Natural killer cell (primary cell): ENCODE measurements around the gene DPEP3. TPM values are rescaled to one million over a fixed set of nuclear protein-coding genes. Genes with fewer than 3 reads are reported as not detected.

ENCODE experiments used
- ATAC-seq, 3 donors: fragments of 150-1000 bp in 2 of 3; fragments of 200-7000 bp in 1 of 3; cut with Tn5 transposase; 1 replicate in 1 of 3; 2 replicates in 2 of 3; pipeline ENCODE4 v1.10.0; 2021; ENCODE audit warnings: mild to moderate bottlenecking in 2 of 3, moderate library complexity in 2 of 3
- DNase-seq, 2 donors: peaks; one replicate each; pipeline versions ENCODE4 v3.0.0 to v3.0.0-alpha.2; 2013 to 2021; ENCODE audit warnings: mixed read lengths in 1 of 2
- H3K27ac ChIP-seq: one replicate; pipeline ENCODE4 v1.5.1; 2013; ENCODE audit warnings: mild to moderate bottlenecking, low read length
- H3K27me3 ChIP-seq: one replicate; pipeline ENCODE4 v1.6.1; 2013; ENCODE audit warnings: low read length; ENCODE audit not compliant: control insufficient read depth, insufficient read depth
- H3K36me3 ChIP-seq: one replicate; pipeline ENCODE4 v1.6.1; 2013; ENCODE audit warnings: low read length; ENCODE audit not compliant: control insufficient read depth, insufficient read depth
- H3K4me1 ChIP-seq: one replicate; pipeline ENCODE4 v1.6.1; 2013; ENCODE audit warnings: low read length; ENCODE audit not compliant: control insufficient read depth, insufficient read depth
- H3K4me3 ChIP-seq: one replicate; pipeline ENCODE4 v1.5.1; 2013; ENCODE audit warnings: low read length
- H3K9me3 ChIP-seq: one replicate; pipeline ENCODE4 v1.6.1; 2013; ENCODE audit warnings: low read length; ENCODE audit not compliant: control insufficient read depth, insufficient read depth
- H3K27ac Mint-ChIP-seq, 2 donors: one replicate each; pipeline ENCODE4 v1.8.0; 2022; ENCODE audit warnings: mild to moderate bottlenecking in 2 of 2, mixed read lengths in 2 of 2, moderate library complexity in 1 of 2
- H3K27me3 Mint-ChIP-seq, 2 donors: one replicate each; pipeline ENCODE4 v1.8.0; 2022; ENCODE audit warnings: low read depth in 2 of 2, mixed read lengths in 2 of 2
- H3K36me3 Mint-ChIP-seq: one replicate; pipeline ENCODE4 v1.8.0; 2022; ENCODE audit warnings: mixed read lengths
- H3K4me1 Mint-ChIP-seq, 2 donors: one replicate each; pipeline ENCODE4 v1.8.0; 2022; ENCODE audit warnings: mixed read lengths in 2 of 2
- H3K4me3 Mint-ChIP-seq: one replicate; pipeline ENCODE4 v1.8.0; 2022; ENCODE audit warnings: mild to moderate bottlenecking, moderate library complexity, mixed read lengths
- H3K9me3 Mint-ChIP-seq, 2 donors: one replicate each; pipeline ENCODE4 v1.8.0; 2022; ENCODE audit warnings: mixed read lengths in 2 of 2
- WGBS: methylation state at CpG from one replicate; pipeline ENCODE4 v1.1.7; 2013; ENCODE audit warnings: missing lambda C conversion rate; ENCODE audit not compliant: insufficient coverage; 5-methylcytosine and 5-hydroxymethylcytosine counted together
- intact Hi-C: fragments of 100-400 bp; cut with micrococcal nuclease; formaldehyde crosslinking; loops from one replicate; pipeline ENCODE4 v1.14.2; 2022
- total RNA-seq, 4 donors: library from RNA; stranded (reverse); fragments of 120-200 nt in 1 of 4; gene quantifications; one replicate each; pipeline versions ENCODE4 v1.2.3 to v1.2.4, GENCODE V29; 2013 to 2022
- TF ChIP-seq, protein P1 (sequence below): fragments of 200-600 bp; IDR thresholded peaks from one replicate; pipeline ENCODE4 v1.8.0; 2022; ENCODE audit warnings: antibody characterized with exemption

The DPEP3 gene
- total RNA-seq, 3 donors from 2014 or later (not counting 1 experiment from before 2014, with no cell fraction given), result 0.53 to 1.00 (median 0.96) TPM

DNA sequence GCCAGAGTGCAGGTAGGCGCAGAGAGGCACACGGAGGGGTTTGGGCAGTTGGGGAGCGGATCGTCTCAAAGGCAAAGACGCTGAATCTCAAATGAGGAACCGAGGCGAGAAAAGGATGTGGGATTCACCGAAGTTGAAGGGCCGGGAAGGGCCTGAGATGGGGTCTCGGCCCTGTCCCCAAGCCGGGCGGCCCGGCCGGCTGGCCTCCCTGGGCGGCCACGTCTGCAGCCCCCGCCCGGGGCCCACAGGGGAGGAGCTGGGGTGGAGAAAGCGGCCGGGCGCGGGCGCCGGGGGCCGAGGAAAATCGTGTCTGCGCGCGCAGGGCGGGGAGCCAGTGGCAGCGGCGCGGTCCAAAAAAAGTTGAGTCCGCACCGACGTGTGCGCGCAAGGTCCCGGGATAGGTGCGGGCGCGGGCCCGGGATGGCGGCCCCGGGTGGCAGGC is 12.3 kb downstream of the DPEP3 start:
- peak overlapping the region; percentile 73 to 89 for H3K27ac Mint-ChIP-seq
- Histone ChIP-seq H3K4me3 (peak overlapping the region; percentile 80), H3K4me1 (peaks cover 27% of the 10 kb centered on the region), H3K9me3 (no peaks in the 10 kb centered on the region), H3K27me3 (no peaks in the 10 kb centered on the region), H3K27ac (no peak overlapping the region), H3K36me3 (peaks cover 2% of the 10 kb centered on the region)
- H3K27me3 Mint-ChIP-seq, result no peaks in the 10 kb centered on the region
- peaks cover 19 to 23% of the 10 kb centered on the region in 2 donors for H3K4me1 Mint-ChIP-seq
- H3K9me3 Mint-ChIP-seq, result no peaks in the 10 kb centered on the region
- peak; percentile 37 to 54 for DNase-seq
- under 1% methylated on average over 45 of the region's 45 CpGs for WGBS
- H3K4me3 Mint-ChIP-seq, result peak overlapping the region; percentile 96
- ATAC-seq, result peak; percentile 11 to 16 (median 13)
- no peaks in the 10 kb centered on the region for H3K36me3 Mint-ChIP-seq
- TF ChIP-seq, protein P1, sequence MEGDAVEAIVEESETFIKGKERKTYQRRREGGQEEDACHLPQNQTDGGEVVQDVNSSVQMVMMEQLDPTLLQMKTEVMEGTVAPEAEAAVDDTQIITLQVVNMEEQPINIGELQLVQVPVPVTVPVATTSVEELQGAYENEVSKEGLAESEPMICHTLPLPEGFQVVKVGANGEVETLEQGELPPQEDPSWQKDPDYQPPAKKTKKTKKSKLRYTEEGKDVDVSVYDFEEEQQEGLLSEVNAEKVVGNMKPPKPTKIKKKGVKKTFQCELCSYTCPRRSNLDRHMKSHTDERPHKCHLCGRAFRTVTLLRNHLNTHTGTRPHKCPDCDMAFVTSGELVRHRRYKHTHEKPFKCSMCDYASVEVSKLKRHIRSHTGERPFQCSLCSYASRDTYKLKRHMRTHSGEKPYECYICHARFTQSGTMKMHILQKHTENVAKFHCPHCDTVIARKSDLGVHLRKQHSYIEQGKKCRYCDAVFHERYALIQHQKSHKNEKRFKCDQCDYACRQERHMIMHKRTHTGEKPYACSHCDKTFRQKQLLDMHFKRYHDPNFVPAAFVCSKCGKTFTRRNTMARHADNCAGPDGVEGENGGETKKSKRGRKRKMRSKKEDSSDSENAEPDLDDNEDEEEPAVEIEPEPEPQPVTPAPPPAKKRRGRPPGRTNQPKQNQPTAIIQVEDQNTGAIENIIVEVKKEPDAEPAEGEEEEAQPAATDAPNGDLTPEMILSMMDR, result no peak
- intact Hi-C loops, result loop anchor here (2.0 kb wide), 2 partner anchors 17 to 33 kb away; no protein-coding TSS in a partner anchor

GRCh38 chr16:67967183-67967957 is 12.9 kb downstream of the DPEP3 start:
- peak in 2 of 3 donors; percentile 9 to 15 for ATAC-seq
- Histone ChIP-seq H3K27ac (no peak overlapping the region), H3K27me3 (no peaks in the 10 kb centered on the region), H3K4me1 (peaks cover 27% of the 10 kb centered on the region), H3K4me3 (peak overlapping the region; percentile 80), H3K36me3 (peaks cover 4% of the 10 kb centered on the region), H3K9me3 (no peaks in the 10 kb centered on the region)
- WGBS, result 14% methylated on average over 18 of the region's 18 CpGs
- TF ChIP-seq, protein P1, result no peak
- DNase-seq, result peak in 1 of 2 donors; percentile 51
- H3K27ac Mint-ChIP-seq, result peak overlapping the region; percentile 73 to 89
- H3K27me3 Mint-ChIP-seq, result no peaks in the 10 kb centered on the region
- peaks cover 22 to 27% of the 10 kb centered on the region in 2 donors for H3K4me1 Mint-ChIP-seq
- intact Hi-C loops, result no loop called here
- peak overlapping the region; percentile 96 for H3K4me3 Mint-ChIP-seq
- H3K36me3 Mint-ChIP-seq, result no peaks in the 10 kb centered on the region
- no peaks in the 10 kb centered on the region for H3K9me3 Mint-ChIP-seq

DNA sequence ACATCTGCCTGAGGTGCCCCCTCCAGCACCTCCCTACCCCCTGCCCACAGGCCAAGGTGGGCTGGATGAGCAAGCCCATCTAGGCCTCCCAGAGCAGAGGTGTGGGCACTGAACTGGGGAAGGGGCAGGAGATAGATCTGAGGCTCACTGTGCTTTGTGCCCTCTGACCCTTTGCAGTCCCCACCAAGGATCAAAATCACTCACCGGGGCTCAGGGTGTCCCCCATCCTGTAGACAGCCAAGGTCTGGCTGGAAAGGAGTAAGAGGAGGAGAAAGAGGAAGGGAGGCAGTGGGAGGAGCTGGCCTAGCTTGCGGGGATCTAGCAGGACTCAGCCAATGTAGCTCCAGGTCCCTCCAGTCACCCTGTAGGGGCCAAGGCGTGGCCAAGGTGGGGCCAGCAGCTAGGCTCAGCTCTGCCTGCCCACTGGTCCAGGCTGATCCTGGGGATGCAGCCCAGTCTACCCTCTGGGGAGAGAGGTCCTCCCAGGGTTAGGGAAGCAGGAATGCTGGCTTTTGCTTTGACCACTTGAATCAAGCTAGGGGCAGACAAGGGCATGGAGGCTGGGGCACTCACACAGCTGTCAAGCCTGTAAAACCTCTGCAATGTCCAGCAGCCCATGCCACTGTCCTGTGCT is 13.6 kb downstream of the DPEP3 start:
- WGBS, result 97% methylated on average over 3 of the region's 3 CpGs
- no peaks in the 10 kb centered on the region for H3K27me3 Mint-ChIP-seq
- H3K27ac Mint-ChIP-seq, result peak overlapping the region in 1 of 2 donors; percentile 89
- Histone ChIP-seq H3K4me1 (peaks cover 27% of the 10 kb centered on the region), H3K4me3 (no peak overlapping the region), H3K36me3 (peaks cover 4% of the 10 kb centered on the region), H3K27me3 (no peaks in the 10 kb centered on the region), H3K27ac (no peak overlapping the region), H3K9me3 (no peaks in the 10 kb centered on the region)
- no peak for DNase-seq
- intact Hi-C loops, result no loop called here
- no peaks in the 10 kb centered on the region for H3K36me3 Mint-ChIP-seq
- H3K4me3 Mint-ChIP-seq, result peak overlapping the region; percentile 96
- ATAC-seq, result no peak
- H3K4me1 Mint-ChIP-seq, result peaks cover 22 to 27% of the 10 kb centered on the region in 2 donors
- TF ChIP-seq, protein P1, result no peak
- no peaks in the 10 kb centered on the region for H3K9me3 Mint-ChIP-seq
